GM10847 (cell line): ENCODE data around the gene SLC25A19.

Source experiments
- POLR2A ChIP-seq: IDR thresholded peaks from 2 replicates; pipeline ENCODE4 v1.6.1; 2011; ENCODE audit not compliant: insufficient read length; ENCODE audit errors: extremely low read depth

The SLC25A19 gene

DNA sequence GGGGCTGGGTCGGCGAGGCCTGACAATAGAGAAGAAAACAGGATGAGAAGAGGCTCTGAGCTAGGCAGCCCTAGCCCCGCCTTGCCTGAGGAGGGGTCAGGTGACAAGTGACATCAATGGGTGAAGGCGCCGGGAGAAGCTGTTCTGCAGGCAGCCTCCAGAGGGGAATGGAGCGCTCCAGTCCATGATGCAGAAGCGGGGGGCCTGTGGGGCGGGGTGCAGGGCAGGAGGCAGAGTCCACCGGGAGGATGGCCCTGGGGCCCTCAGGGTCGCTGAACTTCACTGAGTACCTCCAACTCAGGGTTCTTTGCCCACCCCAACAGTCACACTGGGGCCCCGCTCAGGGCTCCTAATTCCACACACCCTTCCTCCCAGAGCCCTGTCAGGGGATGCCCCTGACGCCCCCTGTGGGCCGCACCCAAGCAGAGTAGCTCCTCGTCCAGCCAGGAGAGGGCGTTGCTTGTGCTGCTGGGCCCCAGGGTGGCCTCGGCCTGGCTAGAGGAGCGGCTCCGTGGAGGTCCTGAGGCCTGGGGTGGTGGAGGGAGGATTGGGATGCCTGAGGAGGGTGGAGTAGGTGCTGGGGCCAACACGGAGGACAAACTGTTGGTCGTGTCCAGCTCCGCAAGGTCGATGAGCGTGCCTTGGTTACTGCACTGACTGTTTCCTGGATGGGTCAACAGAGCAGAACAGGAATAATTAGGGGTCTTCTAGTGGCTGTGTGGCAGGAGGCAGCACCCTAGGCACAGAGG lies 48.7 kb downstream of the SLC25A19 start:
- no peak for TF ChIP-seq POLR2A

DNA sequence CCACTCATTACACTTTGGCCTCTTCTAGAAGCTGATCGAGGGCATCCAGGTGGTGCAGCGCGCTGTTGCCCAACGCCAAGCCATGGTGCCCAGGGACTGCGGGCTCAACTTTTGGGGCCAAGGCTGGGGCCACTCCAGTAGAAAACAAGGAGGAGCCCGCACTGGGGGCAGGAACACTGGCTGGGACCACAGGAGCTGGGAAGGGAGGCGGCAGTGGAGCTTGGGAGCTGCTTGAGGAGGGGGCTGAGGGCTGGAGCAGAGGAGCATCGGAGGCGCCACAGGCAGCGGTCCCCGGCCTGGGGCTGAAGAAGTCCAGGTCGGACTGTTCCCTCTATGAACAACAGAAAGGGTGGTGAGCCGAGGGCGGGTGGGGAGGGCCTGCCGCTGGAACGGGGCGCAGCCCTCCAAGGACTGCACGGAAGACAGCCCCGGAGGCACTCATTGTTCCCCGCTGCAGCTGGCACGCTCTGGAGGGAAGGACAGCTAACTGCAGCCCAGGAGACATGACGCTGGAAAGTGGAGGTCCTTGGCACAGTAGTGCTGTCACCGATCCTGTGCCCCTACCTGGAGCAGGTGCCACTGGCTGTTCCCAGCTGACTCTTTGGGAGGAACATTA lies 49.3 kb downstream of the SLC25A19 start:
- no peak for TF ChIP-seq POLR2A

DNA sequence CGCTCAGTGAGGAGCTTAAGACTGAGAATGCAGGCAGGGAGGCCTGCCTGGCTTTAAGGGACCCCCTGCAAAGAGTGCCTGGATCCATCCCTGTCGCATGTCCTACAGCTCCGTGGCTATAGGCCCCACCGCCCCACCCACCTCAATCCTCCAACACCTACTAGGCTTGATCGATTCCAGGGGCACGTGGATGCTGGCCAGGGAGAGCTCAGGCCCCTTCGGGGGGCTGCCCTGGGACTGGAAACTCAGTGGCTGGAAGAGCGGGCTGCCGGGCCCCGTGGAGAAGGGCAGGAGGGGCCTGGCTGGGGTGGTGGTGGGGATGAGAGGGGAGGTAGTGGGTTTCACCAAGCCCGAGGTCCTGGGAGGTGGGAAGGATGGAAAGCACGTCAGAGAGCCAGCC lies 50.0 kb downstream of the SLC25A19 start:
- TF ChIP-seq POLR2A = no peak

DNA sequence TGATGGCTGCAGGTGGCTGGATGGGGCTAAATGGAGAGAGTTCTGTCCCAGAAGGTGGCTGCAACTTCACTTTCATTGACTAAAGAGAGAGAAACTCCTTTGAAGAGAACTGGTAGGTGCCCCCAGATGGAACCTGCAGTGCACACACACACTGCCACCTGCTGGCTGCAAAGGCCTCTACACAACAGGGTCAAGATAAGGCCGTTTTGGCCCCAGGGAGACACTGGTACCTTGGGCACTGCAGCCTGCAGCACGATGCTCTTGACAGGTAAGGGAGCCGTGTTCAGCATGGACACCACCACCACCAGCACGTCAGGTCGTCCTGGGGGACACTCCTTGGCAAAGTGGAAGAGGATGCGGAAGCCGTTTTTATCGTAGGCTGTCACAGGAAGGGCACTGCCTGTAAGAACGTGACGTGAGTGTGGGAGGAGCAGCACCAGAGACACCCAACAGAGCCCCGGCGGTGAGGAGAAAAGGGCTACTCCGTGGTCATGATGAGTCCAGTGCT lies 50.5 kb downstream of the SLC25A19 start:
- TF ChIP-seq POLR2A = no peak

DNA sequence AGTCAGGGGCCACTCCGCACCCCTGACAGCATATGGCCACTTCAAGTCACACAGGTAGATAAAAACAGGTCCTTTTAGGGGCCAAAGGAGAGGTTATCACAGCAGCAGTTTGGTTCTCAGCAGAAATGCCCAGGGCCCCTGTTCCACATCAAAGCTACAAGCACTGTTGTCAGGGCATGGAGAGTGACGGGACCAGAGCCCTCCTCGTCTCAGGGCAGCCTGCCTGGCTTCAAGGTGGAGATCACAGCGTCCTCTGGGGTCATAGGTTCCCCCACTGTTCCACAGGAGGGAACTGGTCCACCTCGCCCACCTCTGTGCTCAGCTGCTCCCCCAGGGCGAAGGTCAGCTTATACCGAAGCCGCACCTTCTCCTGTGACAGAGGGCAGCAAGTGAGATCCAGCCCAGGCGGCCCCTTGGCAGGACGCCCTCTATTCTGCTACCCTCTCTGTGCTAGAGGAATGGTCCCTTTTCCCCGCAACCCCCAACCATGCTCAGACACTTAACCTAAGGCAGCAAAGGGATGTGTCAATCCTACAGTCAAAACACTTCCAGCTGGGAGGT lies 51.1 kb downstream of the SLC25A19 start:
- TF ChIP-seq POLR2A = no peak

DNA sequence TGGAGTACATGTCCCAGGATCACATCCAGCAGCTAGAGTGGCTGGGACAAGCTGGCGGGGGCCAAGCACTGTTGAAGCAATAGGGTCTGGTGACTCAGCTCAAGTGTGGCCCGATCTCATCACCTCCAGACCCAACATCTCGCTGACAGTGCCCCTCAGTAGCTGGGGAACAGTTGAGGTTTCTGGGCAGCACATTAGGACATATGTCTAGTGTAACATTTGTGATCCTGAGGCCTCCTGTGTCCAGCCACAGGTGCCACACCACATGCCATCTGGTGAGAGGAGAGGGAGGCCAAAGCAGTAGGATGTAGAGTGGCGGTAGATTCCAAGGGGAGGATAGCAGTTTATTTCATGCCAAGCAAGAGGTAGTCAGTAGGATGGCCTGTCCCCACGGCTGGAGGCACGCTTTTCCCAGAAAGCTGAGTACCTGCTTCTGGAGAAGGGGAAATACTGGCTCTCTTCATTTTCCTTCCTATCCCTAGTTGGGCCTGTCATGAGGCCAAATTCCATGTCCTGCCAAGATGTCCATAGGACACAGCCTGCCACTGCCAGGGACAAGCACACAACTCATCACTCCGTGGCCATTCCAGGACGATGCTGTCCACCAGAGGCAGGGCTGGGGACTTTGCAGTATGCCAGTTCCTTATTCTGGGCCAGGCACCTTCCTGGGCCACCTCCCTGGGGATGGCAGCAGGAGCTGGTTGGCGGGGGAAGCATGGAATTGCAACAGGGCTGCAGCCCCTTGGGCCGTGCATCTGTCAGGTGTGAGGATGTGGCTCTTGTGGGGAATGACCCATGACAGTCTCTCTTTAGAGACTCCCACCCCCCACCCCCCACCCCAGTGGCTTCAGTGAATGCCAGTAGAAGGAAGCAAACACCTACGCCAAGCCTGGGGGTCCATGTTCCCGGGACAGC lies 51.9 kb downstream of the SLC25A19 start:
- peak; percentile 7 for TF ChIP-seq POLR2A

DNA sequence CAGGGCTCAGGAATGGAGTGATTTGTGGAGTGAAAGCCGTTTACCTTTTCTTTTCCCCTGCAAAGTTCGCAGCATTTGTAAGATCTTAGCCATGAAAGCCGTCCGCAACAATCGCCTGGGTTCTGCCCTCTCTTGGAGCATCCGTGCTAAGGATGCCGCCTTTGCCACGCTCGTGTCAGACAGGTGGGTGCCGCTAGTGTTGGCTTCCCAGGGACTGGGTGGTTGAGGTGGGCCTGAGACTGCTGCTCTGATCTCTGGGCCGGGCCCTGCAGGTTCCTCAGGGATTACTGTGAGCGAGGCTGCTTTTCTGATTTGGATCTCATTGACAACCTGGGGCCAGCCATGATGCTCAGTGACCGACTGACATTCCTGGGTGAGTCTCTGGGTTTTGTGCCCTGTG lies 56.4 kb downstream of the SLC25A19 start:
- no peak for TF ChIP-seq POLR2A

DNA sequence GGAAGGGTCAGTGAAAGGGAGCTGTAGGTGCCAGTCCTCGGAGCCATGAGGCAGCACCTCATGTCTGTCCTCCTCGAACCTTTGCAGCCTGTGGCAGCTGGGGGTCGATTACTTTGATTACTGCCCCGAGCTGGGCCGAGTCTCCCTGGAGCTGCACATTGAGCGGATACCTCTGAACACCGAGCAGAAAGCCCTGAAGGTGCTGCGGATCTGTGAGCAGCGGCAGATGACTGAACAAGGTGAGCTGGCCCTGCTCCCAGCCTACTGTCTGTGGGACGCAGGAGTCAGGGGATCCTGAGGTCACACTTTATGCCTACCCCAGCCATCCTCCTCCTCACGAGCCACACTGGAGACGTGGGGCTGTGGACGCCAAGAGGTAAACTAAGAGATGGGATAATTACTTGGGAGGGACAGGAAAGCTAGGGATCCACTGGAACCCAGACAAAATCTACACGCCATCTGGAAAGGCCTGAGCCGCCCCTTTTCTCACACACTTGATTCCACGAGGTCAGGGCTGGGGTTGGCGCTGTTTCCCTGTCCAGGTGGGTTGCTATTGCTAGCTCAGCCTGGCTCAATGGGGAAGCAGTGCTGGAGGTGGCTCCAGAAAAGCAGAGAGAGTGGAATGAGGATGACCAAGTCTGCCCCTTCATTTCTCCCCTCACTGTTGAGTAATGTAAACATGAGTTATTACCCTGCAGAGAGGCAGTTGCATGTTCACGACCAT lies 57.3 kb downstream of the SLC25A19 start:
- TF ChIP-seq POLR2A = no peak

DNA sequence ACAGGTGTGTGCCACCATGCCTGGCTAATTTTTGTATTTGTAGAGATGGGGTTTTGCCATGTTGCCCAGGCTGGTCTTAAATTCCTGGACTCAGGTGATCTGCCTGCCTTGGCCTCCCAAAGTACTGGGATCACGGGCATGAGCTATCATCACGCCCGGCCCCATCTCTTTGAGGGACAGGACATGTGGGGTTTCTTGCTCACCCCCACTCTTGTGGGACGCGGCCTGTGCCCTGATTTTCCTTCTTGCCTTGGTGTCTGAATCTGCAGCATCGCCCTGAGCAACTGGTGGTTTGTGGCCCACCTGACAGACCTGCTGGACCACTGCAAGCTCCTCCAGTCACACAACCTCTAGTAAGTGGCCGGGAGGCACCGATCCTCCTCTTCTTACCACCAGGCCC lies 58.2 kb downstream of the SLC25A19 start:
- TF ChIP-seq POLR2A = no peak

DNA sequence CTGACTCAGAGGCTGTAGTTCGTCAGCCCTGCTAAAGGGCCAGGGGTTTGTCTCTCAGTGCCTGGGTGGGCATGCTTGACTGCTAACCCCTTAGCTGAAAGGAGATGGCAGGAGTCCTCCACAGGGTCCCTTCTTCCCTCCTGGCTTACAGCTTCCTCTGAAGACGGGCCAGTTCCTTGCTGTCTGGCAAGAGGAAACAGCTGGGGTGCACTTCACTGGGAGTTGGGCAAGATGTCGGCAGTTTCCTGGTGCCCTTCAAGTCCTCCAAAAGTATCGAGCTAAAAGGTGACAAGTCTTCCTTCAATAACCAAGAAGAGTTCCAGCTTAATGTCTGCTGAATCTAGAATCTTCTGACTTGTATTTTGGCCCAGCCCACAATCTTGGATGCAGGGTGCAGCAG lies 60.4 kb downstream of the SLC25A19 start:
- no peak for TF ChIP-seq POLR2A

DNA sequence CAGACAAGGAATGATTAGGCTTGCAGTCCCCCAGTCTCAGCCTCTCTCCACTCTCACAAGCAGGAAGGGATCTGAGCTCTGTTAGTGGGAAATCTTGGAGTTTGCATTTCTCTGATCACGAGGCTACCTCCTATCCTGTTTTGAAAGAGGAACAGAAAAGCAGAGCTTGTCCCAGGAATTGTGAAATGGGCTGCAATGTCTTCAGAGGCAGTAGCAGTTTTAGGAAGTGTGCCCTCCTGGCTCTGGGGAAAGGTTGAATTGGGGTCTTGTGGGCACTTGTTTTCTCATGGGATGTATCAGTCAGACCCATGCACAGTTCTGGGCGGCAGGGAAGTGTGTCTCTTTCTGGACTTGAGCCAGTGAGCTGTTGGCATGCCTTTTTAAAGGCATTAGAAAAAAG lies 60.9 kb downstream of the SLC25A19 start:
- TF ChIP-seq POLR2A = no peak

DNA sequence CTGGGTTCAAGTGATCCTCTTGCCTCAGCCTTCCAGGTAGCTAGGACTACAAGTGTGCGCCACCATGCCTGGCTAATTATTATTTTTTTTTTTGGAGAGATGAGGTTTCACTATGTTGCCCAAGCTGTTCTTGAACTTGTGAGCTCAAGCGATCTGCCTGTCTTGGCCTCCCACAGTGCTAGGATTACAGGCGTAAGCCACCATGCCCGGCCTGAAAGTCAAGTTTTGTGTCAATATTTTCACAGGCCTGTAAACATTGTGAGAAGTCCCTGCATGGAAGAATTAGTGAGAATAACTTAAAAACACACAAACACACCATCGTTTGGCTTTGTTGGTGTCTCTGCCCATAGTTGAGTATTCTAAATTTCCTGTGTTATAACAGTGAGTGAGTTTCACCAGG lies 61.5 kb downstream of the SLC25A19 start:
- TF ChIP-seq POLR2A = no peak

DNA sequence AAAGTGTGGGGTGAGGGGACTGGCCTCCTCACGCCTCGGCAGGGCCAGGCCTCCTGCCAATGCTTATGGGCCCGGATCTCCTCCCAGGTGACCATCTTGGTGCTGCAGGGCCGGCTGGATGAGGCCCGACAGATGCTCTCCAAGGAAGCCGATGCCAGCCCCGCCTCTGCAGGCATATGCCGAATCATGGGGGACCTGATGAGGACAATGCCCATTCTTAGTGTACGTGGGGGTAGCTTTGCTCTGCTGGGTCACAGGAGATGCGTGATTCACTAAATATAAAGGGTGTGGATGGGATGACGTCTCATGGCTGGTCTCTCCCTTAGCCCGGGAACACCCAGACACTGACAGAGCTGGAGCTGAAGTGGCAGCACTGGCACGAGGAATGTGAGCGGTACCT lies 64.2 kb downstream of the SLC25A19 start:
- no peak for TF ChIP-seq POLR2A
